Astrocyte (in vitro differentiated cells and primary cell): ENCODE results near the gene GRM7. TPM values are rescaled to one million over a fixed set of nuclear protein-coding genes. Genes with fewer than 3 reads are reported as not detected.

Experiments
- DNase-seq: peaks from one replicate; pipeline ENCODE4 v3.0.0-alpha.2; 2010; ENCODE audit warnings: low read depth
- FAIRE-seq: peaks from 2 replicates; lab custom pipeline; 2011; peaks lifted over from hg19 to GRCh38; lab: Jason Lieb, UNC
- H2AFZ ChIP-seq: 2 replicates; pipeline ENCODE4 v1.6.0; 2012; ENCODE audit warnings: low read depth, low read length, inconsistent platforms
- H3K27ac ChIP-seq: 2 replicates; pipeline ENCODE4 v1.5.1; 2011; ENCODE audit warnings: low read depth, low read length, inconsistent platforms
- H3K27me3 ChIP-seq: 2 replicates; pipeline ENCODE4 v1.6.0; 2011; ENCODE audit warnings: low read length, inconsistent platforms; ENCODE audit not compliant: insufficient read depth
- H3K36me3 ChIP-seq: 2 replicates; pipeline ENCODE4 v1.5.1; 2011; ENCODE audit warnings: low read length, inconsistent platforms; ENCODE audit not compliant: insufficient read depth
- H3K4me1 ChIP-seq: 2 replicates; pipeline ENCODE4 v1.5.1; 2011; ENCODE audit warnings: low read length, inconsistent platforms; ENCODE audit not compliant: insufficient read depth
- H3K4me2 ChIP-seq: 2 replicates; pipeline ENCODE4 v1.6.0; 2012; ENCODE audit warnings: low read length, inconsistent platforms
- H3K4me3 ChIP-seq: 2 replicates; pipeline ENCODE4 v1.5.1; 2011; ENCODE audit warnings: low read depth, mild to moderate bottlenecking, low read length, inconsistent platforms; ENCODE audit not compliant: insufficient read depth
- H3K79me2 ChIP-seq: 2 replicates; pipeline ENCODE4 v1.6.0; 2012; ENCODE audit warnings: mild to moderate bottlenecking, low read length, inconsistent platforms; ENCODE audit not compliant: insufficient read depth
- H3K9ac ChIP-seq: 2 replicates; pipeline ENCODE4 v1.6.0; 2012; ENCODE audit warnings: mild to moderate bottlenecking, low read length, inconsistent platforms
- H3K9me3 ChIP-seq: 2 replicates; pipeline ENCODE4 v1.5.1; 2012; ENCODE audit warnings: low read depth, mild to moderate bottlenecking, low read length, inconsistent platforms; ENCODE audit not compliant: insufficient read depth
- H4K20me1 ChIP-seq: 2 replicates; pipeline ENCODE4 v1.6.0; 2012; ENCODE audit warnings: low read length, inconsistent platforms; ENCODE audit not compliant: insufficient read depth
- H3K27ac Mint-ChIP-seq: one replicate; pipeline ENCODE4 v1.8.0; 2021; ENCODE audit warnings: mild to moderate bottlenecking, mixed read lengths; ENCODE audit not compliant: unreplicated experiment
- H3K27me3 Mint-ChIP-seq: one replicate; pipeline ENCODE4 v1.8.0; 2021; ENCODE audit warnings: low read depth, mixed read lengths; ENCODE audit not compliant: unreplicated experiment
- H3K36me3 Mint-ChIP-seq: one replicate; pipeline ENCODE4 v1.8.0; 2021; ENCODE audit warnings: low read depth, mixed read lengths; ENCODE audit not compliant: unreplicated experiment
- H3K4me1 Mint-ChIP-seq: one replicate; pipeline ENCODE4 v1.8.0; 2021; ENCODE audit warnings: low read depth, mixed read lengths; ENCODE audit not compliant: unreplicated experiment
- H3K4me3 Mint-ChIP-seq: one replicate; pipeline ENCODE4 v1.8.0; 2021; ENCODE audit warnings: mild to moderate bottlenecking, moderate library complexity, mixed read lengths; ENCODE audit not compliant: unreplicated experiment
- H3K9me3 Mint-ChIP-seq: one replicate; pipeline ENCODE4 v1.8.0; 2021; ENCODE audit warnings: mild to moderate bottlenecking, mixed read lengths; ENCODE audit not compliant: unreplicated experiment
- EZH2 ChIP-seq: IDR thresholded peaks from 2 replicates; pipeline ENCODE4 v1.6.1; 2012; ENCODE audit warnings: mild to moderate bottlenecking, low read length, inconsistent platforms; ENCODE audit not compliant: insufficient read depth
- total RNA-seq: library from RNA; stranded (reverse); gene quantifications from 2 replicates; pipeline ENCODE4 v1.2.1, GENCODE V29; 2021
- TF ChIP-seq, protein P1 (sequence below): IDR thresholded peaks from 2 replicates; pipeline ENCODE4 v1.5.1; 2011; ENCODE audit warnings: low read depth, mild to moderate bottlenecking, inconsistent platforms, low read length, moderate library complexity; ENCODE audit not compliant: insufficient read depth

Gene GRM7
- total RNA-seq, 1 donor from 2014 or later: not detected

DNA sequence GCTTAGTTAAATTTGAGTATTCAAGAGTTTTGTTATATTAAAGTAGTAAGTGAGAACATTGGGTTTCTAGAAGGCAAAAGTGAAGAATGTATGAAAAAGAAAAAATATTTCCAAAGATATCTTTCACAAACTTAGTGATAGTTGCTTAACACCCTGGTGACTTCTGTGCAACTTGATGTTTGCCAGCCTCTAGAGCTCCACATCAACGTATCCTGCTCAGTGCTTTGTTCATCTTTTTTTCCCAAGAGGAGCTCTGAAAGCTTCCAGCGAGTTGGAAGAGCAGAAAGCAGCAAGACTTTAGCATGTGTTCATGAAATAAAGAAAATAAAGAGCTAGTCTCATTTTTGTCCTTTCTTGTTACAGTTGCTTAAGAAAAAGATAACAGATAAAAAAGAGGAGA, 225.5 kb downstream of the GRM7 start:
- Histone ChIP-seq H3K4me3 (no peak overlapping the region), H3K27ac (no peak overlapping the region), H3K27me3 (no peaks in the 10 kb centered on the region), H3K9me3 (no peaks in the 10 kb centered on the region), H3K4me1 (no peaks in the 10 kb centered on the region), H3K79me2 (no peaks in the 10 kb centered on the region), H3K9ac (no peak overlapping the region), H3K4me2 (no peak overlapping the region), H2AFZ (no peak overlapping the region), H4K20me1 (no peaks in the 10 kb centered on the region), H3K36me3 (no peaks in the 10 kb centered on the region)
- TF ChIP-seq EZH2: no peak
- TF ChIP-seq, protein P1, sequence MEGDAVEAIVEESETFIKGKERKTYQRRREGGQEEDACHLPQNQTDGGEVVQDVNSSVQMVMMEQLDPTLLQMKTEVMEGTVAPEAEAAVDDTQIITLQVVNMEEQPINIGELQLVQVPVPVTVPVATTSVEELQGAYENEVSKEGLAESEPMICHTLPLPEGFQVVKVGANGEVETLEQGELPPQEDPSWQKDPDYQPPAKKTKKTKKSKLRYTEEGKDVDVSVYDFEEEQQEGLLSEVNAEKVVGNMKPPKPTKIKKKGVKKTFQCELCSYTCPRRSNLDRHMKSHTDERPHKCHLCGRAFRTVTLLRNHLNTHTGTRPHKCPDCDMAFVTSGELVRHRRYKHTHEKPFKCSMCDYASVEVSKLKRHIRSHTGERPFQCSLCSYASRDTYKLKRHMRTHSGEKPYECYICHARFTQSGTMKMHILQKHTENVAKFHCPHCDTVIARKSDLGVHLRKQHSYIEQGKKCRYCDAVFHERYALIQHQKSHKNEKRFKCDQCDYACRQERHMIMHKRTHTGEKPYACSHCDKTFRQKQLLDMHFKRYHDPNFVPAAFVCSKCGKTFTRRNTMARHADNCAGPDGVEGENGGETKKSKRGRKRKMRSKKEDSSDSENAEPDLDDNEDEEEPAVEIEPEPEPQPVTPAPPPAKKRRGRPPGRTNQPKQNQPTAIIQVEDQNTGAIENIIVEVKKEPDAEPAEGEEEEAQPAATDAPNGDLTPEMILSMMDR: no peak
- Mint-ChIP-seq H3K9me3 (peaks cover 4% of the 10 kb centered on the region), H3K4me3 (no peak overlapping the region), H3K27me3 (no peaks in the 10 kb centered on the region), H3K27ac (no peak overlapping the region), H3K4me1 (no peaks in the 10 kb centered on the region), H3K36me3 (no peaks in the 10 kb centered on the region)
- DNase-seq (no peak), FAIRE-seq (no peak)

GRCh38 chr3:7095116-7095515, 234.2 kb downstream of the GRM7 start:
- no peaks in the 10 kb centered on the region for H3K36me3 Mint-ChIP-seq
- Histone ChIP-seq H3K4me2 (no peak overlapping the region), H3K4me3 (no peak overlapping the region), H3K9me3 (no peaks in the 10 kb centered on the region), H3K36me3 (no peaks in the 10 kb centered on the region), H3K27ac (no peak overlapping the region), H4K20me1 (no peaks in the 10 kb centered on the region), H3K9ac (no peak overlapping the region), H2AFZ (no peak overlapping the region), H3K27me3 (no peaks in the 10 kb centered on the region), H3K79me2 (no peaks in the 10 kb centered on the region), H3K4me1 (no peaks in the 10 kb centered on the region)
- no peak overlapping the region for H3K4me3 Mint-ChIP-seq
- H3K4me1 Mint-ChIP-seq: no peaks in the 10 kb centered on the region
- H3K27me3 Mint-ChIP-seq: no peaks in the 10 kb centered on the region
- FAIRE-seq (no peak), DNase-seq (peak; percentile 77)
- TF ChIP-seq, protein P1: no peak
- TF ChIP-seq EZH2: no peak
- no peak overlapping the region for H3K27ac Mint-ChIP-seq
- H3K9me3 Mint-ChIP-seq: no peaks in the 10 kb centered on the region

GRCh38 chr3:7100136-7100535, 239.2 kb downstream of the GRM7 start:
- Histone ChIP-seq H3K4me2 (no peak overlapping the region), H3K79me2 (no peaks in the 10 kb centered on the region), H3K9me3 (no peaks in the 10 kb centered on the region), H2AFZ (no peak overlapping the region), H3K9ac (no peak overlapping the region), H3K27me3 (no peaks in the 10 kb centered on the region), H3K27ac (no peak overlapping the region), H3K36me3 (no peaks in the 10 kb centered on the region), H4K20me1 (no peaks in the 10 kb centered on the region), H3K4me1 (no peaks in the 10 kb centered on the region), H3K4me3 (no peak overlapping the region)
- TF ChIP-seq, protein P1: no peak
- no peak for TF ChIP-seq EZH2
- Mint-ChIP-seq H3K4me3 (no peak overlapping the region), H3K4me1 (no peaks in the 10 kb centered on the region), H3K9me3 (peaks cover 4% of the 10 kb centered on the region), H3K27ac (no peak overlapping the region), H3K27me3 (no peaks in the 10 kb centered on the region), H3K36me3 (no peaks in the 10 kb centered on the region)
- no peak for FAIRE-seq
- no peak for DNase-seq
